Fibroblast of lung (primary cell): ENCODE data around the gene SUGCT. TPM values are rescaled to one million over a fixed set of nuclear protein-coding genes. Genes with fewer than 3 reads are reported as not detected.

Experiments
- DNase-seq, 2 donors: peaks; one replicate each; pipeline versions ENCODE4 v3.0.0 to v3.0.0-alpha.2; 2010; ENCODE audit warnings: low read depth in 2 of 2
- H2AFZ ChIP-seq: 2 replicates; pipeline ENCODE4 v1.5.1; 2012; ENCODE audit warnings: low read length, control low read depth, inconsistent platforms
- H3K27ac ChIP-seq: 2 replicates; pipeline ENCODE4 v1.5.1; 2011; ENCODE audit warnings: low read length, control low read depth; ENCODE audit not compliant: insufficient read depth
- H3K27me3 ChIP-seq: 2 replicates; pipeline ENCODE4 v1.5.1; 2011; ENCODE audit warnings: mild to moderate bottlenecking, low read length; ENCODE audit not compliant: control insufficient read depth, insufficient read depth
- H3K36me3 ChIP-seq: 2 replicates; pipeline ENCODE4 v1.5.1; 2011; ENCODE audit warnings: low read length; ENCODE audit not compliant: control insufficient read depth, insufficient read depth
- H3K4me1 ChIP-seq: 2 replicates; pipeline ENCODE4 v1.5.1; 2011; ENCODE audit warnings: low read length; ENCODE audit not compliant: control insufficient read depth, insufficient read depth; ENCODE audit errors: extremely low read depth
- H3K4me2 ChIP-seq: 2 replicates; pipeline ENCODE4 v1.5.1; 2011; ENCODE audit warnings: low read length, control low read depth; ENCODE audit not compliant: insufficient read depth; ENCODE audit errors: extremely low read depth
- H3K4me3 ChIP-seq, 4 experiments: fragments of 200-600 bp in 1 of 4; sonication (generic) in 1 of 4; replicated peaks in 1 of 4; 2 replicates each; pipeline ENCODE4 v1.5.1; 2011 to 2016; ENCODE audit warnings: low read length in 4 of 4, low read depth in 3 of 4, mild to moderate bottlenecking in 3 of 4, control low read depth in 2 of 4, inconsistent platforms in 1 of 4, mixed read lengths in 1 of 4; ENCODE audit not compliant: insufficient read depth in 1 of 4; ENCODE audit errors: control extremely low read depth in 1 of 4
- H3K79me2 ChIP-seq: 2 replicates; pipeline ENCODE4 v1.5.1; 2012; ENCODE audit warnings: mild to moderate bottlenecking, low read length, inconsistent platforms; ENCODE audit not compliant: control insufficient read depth, insufficient read depth
- H3K9ac ChIP-seq: 2 replicates; pipeline ENCODE4 v1.5.1; 2011; ENCODE audit warnings: mild to moderate bottlenecking, low read length, control low read depth; ENCODE audit not compliant: insufficient read depth
- H3K9me3 ChIP-seq: 2 replicates; pipeline ENCODE4 v1.5.1; 2012; ENCODE audit warnings: low read depth, low read length; ENCODE audit not compliant: control insufficient read depth, insufficient read depth
- H4K20me1 ChIP-seq: 2 replicates; pipeline ENCODE4 v1.5.1; 2011; ENCODE audit warnings: low read length; ENCODE audit not compliant: control insufficient read depth, insufficient read depth; ENCODE audit errors: extremely low read depth
- CTCF ChIP-seq, 2 donors: IDR thresholded peaks in 1 of 2; conservative IDR thresholded peaks in 1 of 2; 1 replicate in 1 of 2; 2 replicates in 1 of 2; pipeline ENCODE4 v1.5.1; 2011 to 2012; ENCODE audit warnings: low read length in 2 of 2, control low read depth in 1 of 2, inconsistent platforms in 1 of 2, low read depth in 1 of 2, mild to moderate bottlenecking in 1 of 2
- EZH2 ChIP-seq: IDR thresholded peaks from 2 replicates; pipeline ENCODE4 v1.5.1; 2012; ENCODE audit warnings: low read length, control low read depth, mild to moderate bottlenecking; ENCODE audit errors: missing control alignments
- polyA plus RNA-seq, 2 donors: library from polyadenylated mRNA; depleted of rRNA in 1 of 2; stranded (reverse) in 1 of 2; unstranded in 1 of 2; fragments of >200 nt; gene quantifications; 2 replicates each; pipeline ENCODE4 v1.2.1, GENCODE V29; 2011 to 2012; ENCODE audit warnings: missing spikeins in 1 of 2
- total RNA-seq: library from RNA; depleted of rRNA; stranded (reverse); fragments of >200 nt; gene quantifications from 2 replicates; pipeline ENCODE4 v1.2.1, GENCODE V29; 2014

Gene SUGCT
- total and polyA plus RNA-seq, 2 donors (not counting 1 experiment from before 2014, with no cell fraction given): 8.4 to 16.5 TPM

DNA sequence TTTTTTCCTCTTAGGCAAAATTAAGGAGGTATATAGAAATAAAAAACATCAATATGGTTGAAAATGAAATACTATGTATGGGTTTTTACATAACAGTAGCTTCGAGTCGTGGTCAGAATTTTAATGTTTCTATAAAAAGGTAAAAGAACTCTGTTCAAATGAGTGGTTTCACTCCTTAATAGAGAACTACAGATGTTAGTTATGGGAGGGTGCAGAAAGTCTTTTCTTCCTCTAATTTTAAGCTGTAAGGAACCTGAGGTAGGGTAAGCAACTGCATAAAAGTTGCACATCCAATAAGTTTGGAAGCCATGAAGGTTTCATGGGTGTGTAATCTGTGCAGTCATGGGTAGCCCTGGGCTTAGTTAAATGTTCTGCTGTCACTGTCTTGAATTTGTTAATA is 141.3 kb downstream of the SUGCT start:
- no peak overlapping the region for H3K27ac ChIP-seq
- TF ChIP-seq CTCF (conservative IDR thresholded peaks at IDR 0.05 in 1 of 2, IDR thresholded peaks at IDR 0.05 in 1 of 2; ENCODE audit: low read depth in 1 of 2, low read length in 2 of 2) (no peak), EZH2 (no peak)
- H2AFZ ChIP-seq: no peak overlapping the region
- no peaks in the 10 kb centered on the region for H3K27me3 ChIP-seq
- DNase-seq: no peak
- H3K4me1 ChIP-seq: no peaks in the 10 kb centered on the region
- no peak overlapping the region for H3K4me2 ChIP-seq
- no peaks in the 10 kb centered on the region for H4K20me1 ChIP-seq
- H3K4me3 ChIP-seq: no peak overlapping the region
- no peaks in the 10 kb centered on the region for H3K9me3 ChIP-seq
- no peaks in the 10 kb centered on the region for H3K79me2 ChIP-seq
- H3K9ac ChIP-seq: no peak overlapping the region
- H3K36me3 ChIP-seq: no peaks in the 10 kb centered on the region

- no peak overlapping the region for H3K4me3 ChIP-seq
- H3K9me3 ChIP-seq: no peaks in the 10 kb centered on the region
- no peaks in the 10 kb centered on the region for H3K27me3 ChIP-seq
- H3K9ac ChIP-seq: no peak overlapping the region
- no peaks in the 10 kb centered on the region for H3K4me1 ChIP-seq
- no peak overlapping the region for H3K4me2 ChIP-seq
- no peaks in the 10 kb centered on the region for H3K36me3 ChIP-seq
- no peak for DNase-seq
- no peaks in the 10 kb centered on the region for H4K20me1 ChIP-seq
- H3K27ac ChIP-seq: no peak overlapping the region
- H3K79me2 ChIP-seq: no peaks in the 10 kb centered on the region
- H2AFZ ChIP-seq: no peak overlapping the region
- TF ChIP-seq CTCF (conservative IDR thresholded peaks at IDR 0.05 in 1 of 2, IDR thresholded peaks at IDR 0.05 in 1 of 2; ENCODE audit: low read depth in 1 of 2, low read length in 2 of 2) (no peak), EZH2 (no peak)
Measured at GRCh38 chr7:40279991-40280390, 145.2 kb downstream of the SUGCT start.

DNA sequence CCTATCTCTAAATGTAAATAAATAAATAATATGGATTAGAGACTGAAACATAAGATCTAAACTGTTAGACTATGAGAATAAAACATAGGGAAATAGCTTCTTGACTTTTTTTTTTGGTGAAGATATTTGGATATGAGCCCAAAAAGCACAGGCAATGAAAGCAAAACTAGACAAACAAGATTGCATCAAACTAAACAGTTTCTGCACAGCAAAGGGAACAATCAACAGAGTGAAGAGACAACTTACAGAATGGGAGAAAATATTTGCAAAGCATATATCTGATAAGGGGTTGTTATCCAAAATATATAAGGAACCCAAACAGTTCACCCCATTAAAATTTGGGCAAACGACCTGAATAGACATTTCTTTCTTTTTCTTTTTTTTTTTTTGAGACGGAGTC is 148.1 kb downstream of the SUGCT start:
- H3K4me3 ChIP-seq: no peak overlapping the region
- no peaks in the 10 kb centered on the region for H3K36me3 ChIP-seq
- H3K4me2 ChIP-seq: no peak overlapping the region
- H3K79me2 ChIP-seq: no peaks in the 10 kb centered on the region
- no peaks in the 10 kb centered on the region for H3K9me3 ChIP-seq
- no peak overlapping the region for H3K9ac ChIP-seq
- no peak overlapping the region for H2AFZ ChIP-seq
- no peaks in the 10 kb centered on the region for H3K27me3 ChIP-seq
- H3K27ac ChIP-seq: no peak overlapping the region
- no peaks in the 10 kb centered on the region for H4K20me1 ChIP-seq
- H3K4me1 ChIP-seq: no peaks in the 10 kb centered on the region
- no peak for TF ChIP-seq CTCF (conservative IDR thresholded peaks at IDR 0.05 in 1 of 2, IDR thresholded peaks at IDR 0.05 in 1 of 2; ENCODE audit: low read depth in 1 of 2, low read length in 2 of 2)
- TF ChIP-seq EZH2: no peak
- no peak for DNase-seq
